Stimulated activated naive CD8-positive, alpha-beta T cell treated with anti-CD3 and anti-CD28 coated beads, Interleukin-15, Interleukin-2, amounts not matched to agents 100 U/mL and 50 U/mL, for 24 hours (primary cell): ENCODE data around the gene CPD.
A peak's percentile ranks its signal among the peaks of the same experiment; 100 is the strongest.
"Not testable (repeated sequence)": the region's sequence is repeated elsewhere in the genome, so short reads cannot be mapped to it uniquely, and the experiment has no call there.

Experiments
- ATAC-seq: fragments of 150-1000 bp; cut with Tn5 transposase; one replicate; pipeline ENCODE4 v1.10.0; 2021
- DNase-seq: peaks from one replicate; pipeline ENCODE4 v3.0.0; 2021

The CPD gene

DNA sequence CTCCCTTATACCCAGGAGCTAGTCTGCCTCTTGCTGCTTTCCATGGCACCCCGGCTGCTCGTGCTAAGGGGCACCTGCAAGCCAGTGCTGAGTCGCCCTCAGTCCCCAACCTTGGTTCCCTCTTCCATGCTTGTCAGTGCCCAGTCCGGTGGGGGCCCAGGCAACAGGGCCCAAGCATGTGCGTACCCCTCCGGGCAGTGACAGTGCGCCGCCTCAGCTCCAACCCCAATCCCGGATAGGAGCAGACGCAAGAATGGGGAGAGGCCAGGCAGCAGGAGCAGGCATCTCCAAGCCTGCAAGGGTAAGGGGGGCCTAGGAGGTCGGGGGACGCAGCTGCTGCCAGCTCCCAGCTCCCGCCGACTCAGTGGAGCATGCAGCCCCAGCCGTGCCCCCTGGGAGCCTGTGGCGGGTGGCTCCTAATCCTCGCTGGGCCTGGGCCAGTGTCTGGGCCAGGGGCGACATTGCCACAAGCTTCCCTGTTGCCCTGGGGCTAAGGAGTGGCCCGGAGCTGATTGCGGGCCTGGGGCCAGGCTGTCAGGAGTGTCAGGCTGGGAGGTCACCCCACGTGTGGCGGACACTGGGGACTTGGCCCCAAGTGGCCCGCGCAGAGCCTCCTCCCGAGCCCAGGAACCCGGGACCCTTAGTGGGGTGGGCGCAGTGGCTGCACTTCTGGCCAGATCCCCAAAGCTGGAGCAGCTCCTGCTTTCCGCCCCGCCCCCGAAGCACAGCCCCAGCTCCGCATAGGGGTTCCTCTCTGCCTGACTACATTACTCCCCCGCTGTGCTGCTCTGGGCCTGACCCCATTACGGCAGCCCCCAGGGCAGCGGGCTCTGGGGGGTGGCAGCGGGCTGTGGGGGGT is 9.8 kb downstream of the CPD start:
- DNase-seq (no peak), ATAC-seq (no peak)

GRCh38 chr17:30389756-30390300 is 11.1 kb downstream of the CPD start:
- ATAC-seq (no peak), DNase-seq (no peak)

GRCh38 chr17:30391534-30391933 is 12.8 kb downstream of the CPD start:
- ATAC-seq: no peak
- DNase-seq: no peak

GRCh38 chr17:30393491-30393890 is 14.8 kb downstream of the CPD start:
- DNase-seq (no peak), ATAC-seq (no peak)

GRCh38 chr17:30393911-30394867 is 15.5 kb downstream of the CPD start:
- DNase-seq (no peak), ATAC-seq (no peak)

DNA sequence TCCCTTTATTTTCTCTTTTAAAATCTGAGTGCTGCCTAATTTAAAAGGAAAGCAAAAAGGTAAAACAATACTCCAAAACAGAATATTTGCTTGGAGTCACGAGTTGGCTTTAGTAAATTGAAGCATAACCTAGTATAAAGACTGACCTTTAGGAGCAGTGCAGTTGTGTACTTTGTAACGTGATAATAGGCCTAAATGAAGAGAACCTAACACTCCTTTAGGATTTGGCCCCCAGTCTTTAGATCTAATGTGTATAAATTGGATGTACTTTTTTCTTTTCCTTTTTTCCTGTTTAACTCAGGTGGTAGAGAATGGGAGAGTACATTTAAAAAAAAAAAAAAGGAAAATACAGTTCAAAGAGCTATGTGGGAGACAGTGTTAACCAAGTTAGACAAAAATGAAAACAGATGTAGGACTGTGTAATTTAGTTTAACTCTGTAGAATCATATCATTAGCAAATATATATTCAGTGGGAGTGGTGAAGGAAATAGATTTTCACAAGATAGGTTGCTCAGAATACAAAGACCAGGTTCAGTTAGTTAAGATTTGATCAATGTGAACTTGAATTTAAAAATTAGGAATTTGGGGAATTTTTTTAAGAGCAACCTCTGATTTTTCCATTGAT is 16.8 kb downstream of the CPD start:
- DNase-seq: no peak
- ATAC-seq: no peak

DNA sequence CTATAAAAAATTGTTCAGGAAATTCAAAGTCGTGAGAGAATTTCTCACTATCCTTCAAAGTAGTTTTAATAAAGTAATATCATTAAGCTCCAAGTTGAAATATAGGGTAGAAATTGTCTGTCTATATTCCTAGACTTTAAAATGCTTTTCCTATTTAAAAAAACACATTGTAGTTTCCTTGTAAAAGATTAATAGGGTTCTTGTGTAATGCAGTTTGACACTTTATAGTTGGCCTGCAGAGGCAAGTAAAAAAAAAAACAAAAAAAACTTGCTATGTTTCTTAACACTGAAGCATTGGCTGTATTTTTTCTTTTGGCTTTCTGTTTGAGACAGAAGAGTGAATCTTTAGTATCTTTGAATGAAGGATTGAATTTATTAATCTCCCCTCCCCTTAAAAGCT is 17.4 kb downstream of the CPD start:
- DNase-seq (no peak), ATAC-seq (no peak)

DNA sequence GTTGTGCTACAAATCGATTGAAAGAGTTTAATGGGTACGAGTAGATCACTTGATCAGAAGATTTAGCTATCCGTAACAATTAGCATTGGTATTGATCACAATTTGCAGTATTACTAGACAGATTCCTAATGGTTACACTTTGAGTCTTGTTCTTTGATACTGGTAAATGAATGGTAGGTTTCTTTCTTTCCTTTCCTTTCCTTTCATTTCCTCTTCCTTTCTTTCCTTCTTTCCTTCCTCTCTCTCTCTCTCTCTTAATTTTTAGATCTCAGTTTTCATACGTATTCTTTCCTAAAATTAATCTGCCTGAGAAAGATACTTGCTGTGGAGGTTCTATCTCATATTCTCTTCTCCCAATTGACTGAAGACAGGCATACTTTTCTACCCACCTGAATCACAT is 17.9 kb downstream of the CPD start:
- no peak for ATAC-seq
- DNase-seq: no peak

- DNase-seq (no peak), ATAC-seq (no peak)
These were observed 19.8 kb downstream of the CPD start for GRCh38 chr17:30398328-30399041.

DNA sequence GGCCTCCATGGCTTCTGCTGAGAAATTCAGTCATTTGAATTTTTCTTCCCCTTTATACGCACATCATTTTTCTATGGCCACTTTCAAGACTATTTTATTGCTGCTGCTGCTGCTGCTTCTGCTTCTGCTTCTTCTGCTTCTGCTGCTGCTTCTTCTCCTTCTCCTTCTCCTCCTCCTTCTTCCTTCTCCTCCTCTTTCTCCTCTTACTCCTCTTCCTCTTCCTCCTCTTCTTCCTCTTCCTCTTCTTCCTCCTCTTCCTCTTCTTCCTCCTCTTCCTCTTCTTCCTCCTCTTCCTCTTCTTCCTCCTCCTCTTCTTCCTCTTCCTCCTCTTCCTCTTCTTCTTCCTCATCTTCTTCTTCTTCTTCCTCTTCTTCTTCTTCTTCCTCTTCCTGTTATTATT is 22.4 kb downstream of the CPD start:
- no peak for ATAC-seq
- no peak for DNase-seq

DNA sequence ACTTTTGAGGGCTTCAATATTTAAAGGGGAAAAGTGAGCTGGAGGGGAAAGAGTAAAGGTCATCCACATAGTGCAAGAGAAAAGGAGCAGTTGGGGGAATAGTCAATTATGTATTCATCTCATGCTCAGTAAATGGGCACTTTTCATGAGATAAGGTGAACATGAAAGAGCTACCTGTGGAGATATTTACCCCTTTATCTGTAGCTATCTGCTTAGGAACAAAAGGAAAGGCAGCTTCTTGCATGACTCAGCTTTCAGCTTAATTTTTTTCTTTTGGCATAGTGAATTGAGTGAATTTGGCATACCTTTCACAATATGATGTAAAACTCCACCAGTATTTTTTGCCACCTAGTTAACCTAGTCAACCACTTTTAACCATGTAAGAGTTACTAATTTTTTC is 26.4 kb downstream of the CPD start:
- DNase-seq (no peak), ATAC-seq (peak; percentile 46)

DNA sequence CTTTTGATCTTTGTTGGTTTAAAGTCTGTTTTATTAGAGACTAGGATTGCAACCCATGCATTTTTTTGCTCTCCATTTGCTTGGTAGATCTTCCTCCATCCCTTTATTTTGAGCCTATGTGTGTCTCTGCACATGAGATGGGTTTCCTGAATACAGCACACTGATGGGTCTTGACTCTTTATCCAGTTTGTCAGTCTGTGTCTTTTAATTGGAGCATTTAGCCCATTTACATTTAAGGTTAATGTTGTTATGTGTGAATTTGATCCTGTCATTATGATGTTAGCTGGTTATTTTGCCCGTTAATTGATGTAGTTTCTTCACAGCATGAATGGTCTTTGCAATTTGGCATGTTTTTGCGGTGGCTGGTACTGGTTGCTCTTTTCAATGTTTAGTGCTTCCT is 31.9 kb downstream of the CPD start:
- ATAC-seq, DNase-seq: not testable (repeated sequence)

GRCh38 chr17:30412008-30412496 is 33.3 kb downstream of the CPD start:
- DNase-seq, ATAC-seq: not testable (repeated sequence)

DNA sequence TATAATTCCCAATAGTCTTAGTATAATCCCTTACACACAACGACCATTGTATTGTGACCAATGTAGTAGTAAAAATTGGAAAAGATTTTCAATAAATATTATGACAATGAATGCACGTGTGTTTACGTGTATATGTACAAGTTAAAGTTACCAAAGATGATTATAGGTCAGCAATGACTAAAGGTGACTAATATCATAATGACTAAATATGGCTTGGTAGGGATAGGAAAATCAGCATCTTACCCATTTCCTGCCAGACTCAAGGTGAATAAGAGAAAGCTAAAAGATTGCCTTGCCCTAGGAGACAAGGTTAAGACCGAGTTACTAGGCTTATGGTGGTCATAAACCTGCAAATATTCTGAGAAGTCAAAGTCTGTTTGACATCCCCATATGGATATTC is 34.4 kb downstream of the CPD start:
- DNase-seq: no peak

DNA sequence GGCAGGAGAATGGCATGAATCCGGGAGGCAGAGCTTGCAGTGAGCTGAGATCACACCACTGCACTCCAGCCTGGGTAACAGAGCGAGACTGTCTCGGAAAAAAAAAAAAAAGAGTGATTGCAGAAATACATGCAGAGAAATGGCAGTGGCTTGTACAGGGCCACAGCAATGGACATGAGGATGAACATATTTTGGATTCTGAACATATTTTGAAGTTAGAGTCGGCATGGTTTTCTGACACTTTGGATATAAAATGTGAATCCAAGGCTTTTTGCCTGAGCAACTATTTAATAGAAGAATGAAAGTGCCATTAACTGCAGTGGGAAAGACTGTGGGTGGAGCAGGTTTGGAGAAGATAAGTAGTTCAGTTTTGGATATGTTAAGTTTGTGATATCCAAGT is 35.8 kb downstream of the CPD start:
- no peak for DNase-seq

More for the DNA sequence above, 34.4 kb downstream of the CPD start:
- ATAC-seq: peak; percentile 99

GRCh38 chr17:30415491-30415890 is 36.8 kb downstream of the CPD start:
- DNase-seq (no peak), ATAC-seq (no peak)

More for the DNA sequence above, 35.8 kb downstream of the CPD start:
- ATAC-seq: no peak

DNA sequence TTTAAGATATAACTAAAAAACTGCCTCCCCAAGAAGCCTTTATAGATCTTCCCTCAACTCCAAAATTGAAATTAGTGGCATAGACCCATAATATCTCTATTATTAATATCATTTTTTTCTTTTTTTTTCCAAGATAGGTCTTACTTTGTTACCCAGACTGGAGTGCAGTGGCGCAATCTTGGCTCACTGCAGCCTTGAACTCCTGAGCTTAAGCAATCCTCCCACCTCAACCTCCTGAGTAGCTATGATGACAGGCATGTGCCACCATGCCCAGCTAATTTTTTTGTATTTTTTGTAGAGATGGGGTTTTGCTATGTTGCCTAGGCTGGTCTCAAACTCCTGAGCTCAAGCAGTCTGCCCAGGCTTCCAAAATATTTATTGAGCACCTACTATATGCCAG is 39.3 kb downstream of the CPD start:
- DNase-seq, ATAC-seq: not testable (repeated sequence)

- DNase-seq (no peak), ATAC-seq (no peak)
These were observed 42.9 kb downstream of the CPD start for GRCh38 chr17:30421592-30421991.

DNA sequence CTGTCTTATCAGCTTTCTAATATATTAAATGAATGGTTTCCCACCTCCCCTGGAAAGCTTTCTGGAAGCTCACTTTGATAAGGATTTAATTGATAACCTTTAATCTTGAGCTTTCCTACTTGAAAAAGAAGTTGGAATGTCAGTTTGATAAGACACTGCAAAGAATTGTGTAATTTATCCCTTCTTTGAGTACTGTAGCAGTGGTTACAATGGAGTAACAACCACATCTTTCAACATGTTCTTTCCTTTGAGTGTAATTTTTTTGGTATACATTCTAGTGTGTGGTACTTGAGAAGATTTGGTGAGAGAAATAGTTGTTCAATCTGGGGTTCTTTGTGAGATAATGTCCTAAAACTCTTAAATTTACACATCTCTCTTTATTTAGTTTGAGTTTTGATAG is 43.4 kb downstream of the CPD start:
- no peak for ATAC-seq

DNA sequence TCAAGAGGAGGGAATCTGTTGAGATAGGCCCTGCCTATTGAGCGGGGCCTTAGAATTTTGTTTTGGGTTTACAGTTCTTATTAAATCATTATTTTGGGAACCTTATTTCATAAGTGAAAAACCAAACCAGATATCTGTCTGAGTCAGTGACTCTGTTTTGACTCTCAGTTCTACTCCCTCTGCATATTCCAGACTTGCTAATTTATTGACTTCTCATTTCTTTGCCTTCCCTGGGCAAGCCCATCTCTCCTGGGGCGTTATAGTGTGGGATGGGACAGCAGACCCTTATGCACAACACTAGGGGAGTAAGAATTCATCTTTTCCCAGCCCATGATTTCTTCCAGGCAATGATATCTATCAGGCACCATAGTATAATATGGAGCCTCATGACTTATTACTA is 45.7 kb downstream of the CPD start:
- ATAC-seq: no peak
- no peak for DNase-seq

More for the DNA sequence above, 43.4 kb downstream of the CPD start:
- DNase-seq: no peak

DNA sequence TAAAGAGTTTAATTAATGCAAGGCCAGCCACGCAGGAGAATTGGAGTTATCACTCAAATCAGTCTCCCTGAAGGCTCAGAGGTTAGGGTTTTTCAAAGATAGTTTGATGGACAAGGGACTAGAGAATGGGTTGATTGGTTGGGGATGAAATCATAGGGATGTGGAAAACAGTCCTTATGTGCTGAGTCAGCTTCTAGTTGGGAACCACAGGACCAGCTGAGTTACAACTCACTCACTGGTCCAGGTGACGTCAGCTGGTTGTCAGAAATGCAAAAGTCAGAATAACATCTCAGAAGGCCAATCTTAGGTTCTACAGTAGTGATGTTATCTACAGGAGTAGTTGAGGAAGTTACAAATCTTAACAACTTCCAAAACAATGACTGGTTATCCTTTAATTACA is 47.6 kb downstream of the CPD start:
- DNase-seq (no peak), ATAC-seq (no peak)
